HuH-7 (cell line): ENCODE results near the gene ARL16.

Experiments
- DNase-seq: peaks from one replicate; pipeline ENCODE4 v3.0.0; 2011; ENCODE audit warnings: low spot score

The ARL16 gene

DNA sequence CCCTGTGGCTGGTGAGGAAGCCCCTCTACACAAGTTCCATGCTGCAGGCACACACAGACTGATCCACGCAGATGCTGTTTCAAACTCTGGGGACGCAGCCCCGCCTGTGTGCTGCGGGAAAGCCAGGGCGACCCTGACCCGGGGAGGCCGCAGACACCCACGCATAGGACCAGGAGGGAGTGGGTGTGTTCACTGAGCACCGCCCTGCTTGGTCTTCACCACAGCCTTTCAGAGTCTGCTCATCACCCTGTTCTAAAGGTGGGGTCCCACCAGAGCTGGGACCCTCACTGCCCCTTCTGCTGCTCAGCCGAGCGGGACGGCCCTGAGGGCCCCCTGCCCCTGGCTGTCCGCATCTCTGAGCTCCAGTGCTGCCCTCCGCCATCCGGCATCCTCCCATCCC is 39.1 kb downstream of the ARL16 start:
- no peak for DNase-seq

DNA sequence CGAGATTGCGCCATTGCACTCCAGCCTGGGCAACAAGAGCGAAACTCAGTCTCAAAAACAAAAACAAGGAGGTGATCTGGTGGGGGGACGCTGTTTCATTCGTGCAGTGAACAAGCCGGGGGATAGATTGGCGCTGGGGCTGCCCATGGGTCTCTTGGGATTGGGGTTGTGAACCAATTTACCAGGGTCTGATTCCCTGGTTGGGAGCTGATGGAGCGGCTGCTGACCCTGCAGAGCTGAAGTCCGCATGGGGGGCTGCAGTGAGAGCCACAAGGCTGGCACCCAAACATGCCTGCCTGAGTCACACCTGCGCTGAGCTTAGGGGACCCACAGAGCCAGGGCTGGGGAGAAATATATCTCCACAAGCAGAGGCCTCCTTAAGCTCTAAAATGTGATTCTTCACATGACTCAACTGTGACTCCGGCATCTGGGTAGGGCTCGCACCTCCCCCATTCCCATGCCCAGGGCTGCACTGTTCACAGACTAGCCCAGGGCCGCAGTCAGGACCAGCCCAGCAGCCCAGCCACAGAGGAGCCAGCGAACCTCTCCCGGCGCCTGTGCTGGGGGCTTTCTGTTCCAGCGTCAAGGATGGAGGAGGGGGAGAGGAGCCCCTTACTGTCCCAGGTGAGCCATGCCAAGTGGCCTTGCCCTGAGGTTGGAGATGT is 41.6 kb downstream of the ARL16 start:
- DNase-seq = no peak

DNA sequence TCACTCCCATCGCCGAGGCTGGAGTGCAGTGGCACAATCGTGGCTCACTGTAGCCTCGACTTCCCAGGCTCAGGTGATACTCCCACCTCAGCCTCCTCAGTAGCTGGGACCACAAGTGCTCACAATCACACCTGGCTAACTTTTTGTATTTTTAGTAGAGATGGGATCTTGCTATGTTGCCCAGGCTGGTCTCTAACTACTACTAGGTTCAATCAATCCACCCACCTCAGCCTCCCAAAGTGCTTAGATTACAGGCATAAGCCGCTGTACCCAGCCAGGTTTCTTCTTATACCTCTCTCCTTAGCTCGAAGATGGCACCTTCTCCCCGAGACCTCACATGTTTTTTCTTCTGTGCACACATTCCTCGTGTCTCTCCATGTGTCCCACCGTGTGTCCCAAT is 43.6 kb downstream of the ARL16 start:
- DNase-seq = no peak

DNA sequence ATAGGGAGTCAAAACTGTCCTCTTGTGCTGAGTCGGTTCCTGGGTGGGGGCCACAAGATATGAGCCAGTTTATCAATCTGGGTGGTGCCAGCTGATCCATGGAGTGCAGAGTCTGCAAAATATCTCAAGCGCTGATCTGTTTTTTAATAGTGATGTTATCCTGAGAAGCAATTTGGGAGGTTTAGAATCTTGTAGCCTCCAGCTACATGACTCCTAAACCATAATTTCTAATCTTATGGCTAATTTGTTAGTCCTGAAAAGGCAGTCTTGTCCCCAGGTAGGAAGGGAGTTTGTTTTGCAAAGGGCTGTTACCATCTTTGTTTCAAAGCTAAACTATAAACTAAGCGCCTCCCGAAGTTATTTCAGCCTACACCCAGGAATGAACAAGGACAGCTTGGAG is 44.9 kb downstream of the ARL16 start:
- no peak for DNase-seq

DNA sequence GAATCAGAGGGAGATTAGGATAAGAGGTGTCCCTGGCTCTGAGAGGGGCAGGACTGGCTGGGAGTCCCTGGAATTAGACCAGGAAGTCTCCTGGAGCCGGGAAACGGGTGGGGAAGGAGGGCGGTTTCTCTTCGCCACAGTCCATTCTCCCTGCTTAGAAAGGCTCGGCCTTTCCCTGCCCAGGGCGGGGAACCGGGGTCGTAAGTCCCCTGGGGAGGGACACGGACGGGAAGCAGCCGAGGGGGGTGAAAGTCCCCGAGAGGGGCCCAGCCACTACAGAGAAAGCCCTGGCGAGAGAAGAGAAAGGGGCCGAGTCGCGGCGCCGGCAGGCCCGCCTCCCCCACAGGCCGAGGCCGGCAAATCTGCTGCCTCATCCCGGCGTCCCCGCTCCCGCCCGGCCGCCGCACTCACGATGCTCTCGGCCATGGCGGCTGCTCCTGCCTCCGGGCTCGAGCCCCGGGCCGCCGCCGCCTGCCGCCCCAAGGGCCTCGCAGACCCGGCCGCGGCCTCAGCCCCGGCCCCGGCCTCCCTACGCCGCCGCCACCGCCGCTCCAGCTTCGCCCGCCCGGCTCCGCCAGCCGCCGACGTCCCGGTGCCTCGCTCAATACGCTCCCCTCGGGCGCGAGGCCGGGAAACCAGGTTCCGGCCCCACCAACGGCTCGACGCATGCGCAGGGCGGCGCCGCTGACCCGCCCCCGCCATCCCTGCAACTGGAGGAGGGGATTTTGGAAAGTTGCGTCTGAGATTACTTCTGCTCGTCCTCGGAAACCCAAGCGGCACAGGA is 46.9 kb downstream of the ARL16 start, which contains the start of the genes NPLOC4 and TSPAN10:
Gene NPLOC4 (minus strand): TSS at position 608 of the 784 bp plus-strand sequence. CDS start 182 bp downstream, at position 426.
Gene TSPAN10 (plus strand): TSS at position 692 of the 784 bp plus-strand sequence. CDS start 5,217 bp downstream, outside the sequence.
- peak; percentile 99 for DNase-seq

DNA sequence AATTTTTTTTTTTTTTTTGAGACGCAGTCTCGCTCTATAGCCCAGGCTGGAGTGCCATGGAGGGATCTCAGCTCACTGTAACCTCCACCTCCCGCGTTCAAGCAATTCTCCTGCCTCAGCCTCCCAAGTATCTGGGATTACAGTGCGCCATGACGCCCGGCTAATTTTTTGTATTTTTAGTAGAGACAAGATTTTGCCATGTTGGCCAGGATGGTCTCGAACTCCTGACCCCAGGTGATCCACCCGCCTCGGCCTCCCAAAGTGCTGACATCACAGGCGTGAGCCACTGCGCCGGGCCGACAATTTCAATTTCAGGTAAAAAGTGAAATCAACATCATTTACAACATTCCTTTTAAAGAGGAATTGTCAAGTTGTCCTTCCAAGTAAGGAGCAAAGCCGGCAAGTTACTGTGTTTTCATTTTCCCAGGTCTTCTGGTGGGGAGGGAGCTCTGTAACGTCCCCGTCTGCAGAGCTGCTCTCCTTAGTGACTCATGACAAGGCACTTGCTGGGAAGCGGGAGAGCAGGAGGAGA is 47.6 kb downstream of the ARL16 start:
- DNase-seq = no peak

DNA sequence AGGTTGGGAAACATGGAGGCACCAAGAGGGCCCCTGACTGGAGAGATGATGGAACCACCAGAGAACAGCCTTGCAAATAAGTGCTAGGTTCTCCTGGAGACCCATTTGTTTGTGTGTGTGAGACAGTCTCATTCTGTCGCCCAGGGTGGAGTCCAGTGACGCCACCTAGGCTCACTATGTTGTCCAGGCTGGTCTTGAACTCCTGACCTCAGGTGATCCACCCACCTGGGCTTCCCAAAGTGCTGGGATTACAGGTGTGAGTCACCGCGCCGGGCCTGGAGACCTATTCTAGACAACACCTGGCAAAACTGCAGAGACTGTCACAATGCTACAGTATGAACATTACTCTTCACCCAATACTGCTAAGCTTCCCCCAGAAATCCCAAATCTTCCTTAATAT is 48.2 kb downstream of the ARL16 start:
- no peak for DNase-seq

DNA sequence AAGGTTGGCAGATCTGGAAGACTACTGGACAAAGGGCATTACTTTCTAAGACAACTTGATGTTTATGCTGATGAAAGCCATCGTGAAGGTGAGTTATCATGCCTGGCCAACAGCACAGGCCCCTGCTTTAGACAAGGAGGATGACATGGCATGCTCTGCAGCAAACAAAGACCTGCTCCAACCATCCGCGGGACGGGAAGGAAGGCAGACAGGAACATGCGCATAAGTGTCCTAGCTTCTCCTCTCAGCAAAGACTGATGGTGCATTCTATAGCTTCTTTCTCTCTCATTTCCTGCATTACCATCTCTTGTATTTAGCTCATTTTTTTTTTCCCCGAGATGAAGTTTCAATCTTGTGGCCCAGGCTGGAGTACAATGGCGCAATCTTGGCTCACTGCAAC is 52.1 kb downstream of the ARL16 start:
- no peak for DNase-seq
